Colonic mucosa (tissue), 4 donors: Measurements from ENCODE around the gene CLK4. TPM values are rescaled to one million over a fixed set of nuclear protein-coding genes. Genes with fewer than 3 reads are reported as not detected.

Source experiments
- DNase-seq: peaks from one replicate; pipeline ENCODE4 v3.0.0-alpha.2; 2020
- H3K27ac ChIP-seq: fragments of 200-600 bp; one replicate; pipeline ENCODE4 v1.8.0; 2021
- H3K27me3 ChIP-seq: fragments of 200-600 bp; one replicate; pipeline ENCODE4 v1.8.0; 2021
- H3K36me3 ChIP-seq: fragments of 200-600 bp; one replicate; pipeline ENCODE4 v1.8.0; 2021
- H3K4me1 ChIP-seq: fragments of 200-600 bp; one replicate; pipeline ENCODE4 v1.8.0; 2021; ENCODE audit warnings: mild to moderate bottlenecking
- H3K4me3 ChIP-seq: fragments of 200-600 bp; one replicate; pipeline ENCODE4 v1.8.0; 2021
- H3K9ac ChIP-seq, 2 donors: one replicate each; pipeline ENCODE4 v1.7.0; 2013; ENCODE audit warnings: control low read depth in 2 of 2, low read depth in 2 of 2, low read length in 2 of 2
- H3K9me3 ChIP-seq: fragments of 200-600 bp; one replicate; pipeline ENCODE4 v1.8.0; 2021
- intact Hi-C: fragments of 100-400 bp; cut with DNase I; formaldehyde crosslinking; loops from one replicate; pipeline ENCODE4 v1.14.1; 2022
- total RNA-seq, 2 donors: library from RNA; stranded (reverse); fragmentation: NEBNext Ultra II Directional in 1 of 2; extraction: Animal tissue kit (Norgen Biotek cat#: 25700) in 1 of 2; gene quantifications; one replicate each; pipeline ENCODE4 v1.2.1, GENCODE V29; 2021
- TF ChIP-seq, protein P1 (sequence below): fragments of 200-600 bp; IDR thresholded peaks from one replicate; pipeline ENCODE4 v1.8.0; 2022; ENCODE audit warnings: antibody characterized with exemption, mild to moderate bottlenecking
- donor health status: healthy.
- donor health status: DM: no; HTN: no; CAD: no.
- donor health status: DM: no; HTN: no; CAD: no.

CLK4 gene
- total RNA-seq, 2 donors from 2014 or later, result 13.8 to 15.0 TPM

DNA sequence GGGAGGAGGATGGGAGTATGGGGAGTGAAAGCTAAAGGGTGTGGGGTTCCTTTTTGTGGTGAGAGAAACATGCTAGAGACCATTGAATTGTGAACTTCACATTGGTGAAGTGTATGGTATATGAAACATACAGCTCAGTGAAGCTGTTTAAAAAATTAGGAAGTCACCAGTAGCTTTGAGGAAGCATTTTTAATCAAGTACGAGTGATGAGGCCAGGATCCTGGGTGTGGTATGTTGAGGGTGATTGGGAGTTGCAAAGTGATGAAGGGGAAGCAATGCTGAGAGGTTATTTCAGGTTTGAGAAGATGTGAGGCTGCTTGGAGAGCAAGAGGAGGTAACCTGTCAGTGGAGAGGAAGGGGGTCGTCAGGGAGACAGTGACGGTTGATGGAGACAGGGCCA lies 22.7 kb upstream of the CLK4 start:
- H3K27ac ChIP-seq, result no peak overlapping the region
- H3K4me1 ChIP-seq, result no peaks in the 10 kb centered on the region
- no peak for DNase-seq
- H3K4me3 ChIP-seq, result no peak overlapping the region
- H3K9me3 ChIP-seq, result no peaks in the 10 kb centered on the region
- intact Hi-C loops, result no loop called here
- TF ChIP-seq, protein P1, sequence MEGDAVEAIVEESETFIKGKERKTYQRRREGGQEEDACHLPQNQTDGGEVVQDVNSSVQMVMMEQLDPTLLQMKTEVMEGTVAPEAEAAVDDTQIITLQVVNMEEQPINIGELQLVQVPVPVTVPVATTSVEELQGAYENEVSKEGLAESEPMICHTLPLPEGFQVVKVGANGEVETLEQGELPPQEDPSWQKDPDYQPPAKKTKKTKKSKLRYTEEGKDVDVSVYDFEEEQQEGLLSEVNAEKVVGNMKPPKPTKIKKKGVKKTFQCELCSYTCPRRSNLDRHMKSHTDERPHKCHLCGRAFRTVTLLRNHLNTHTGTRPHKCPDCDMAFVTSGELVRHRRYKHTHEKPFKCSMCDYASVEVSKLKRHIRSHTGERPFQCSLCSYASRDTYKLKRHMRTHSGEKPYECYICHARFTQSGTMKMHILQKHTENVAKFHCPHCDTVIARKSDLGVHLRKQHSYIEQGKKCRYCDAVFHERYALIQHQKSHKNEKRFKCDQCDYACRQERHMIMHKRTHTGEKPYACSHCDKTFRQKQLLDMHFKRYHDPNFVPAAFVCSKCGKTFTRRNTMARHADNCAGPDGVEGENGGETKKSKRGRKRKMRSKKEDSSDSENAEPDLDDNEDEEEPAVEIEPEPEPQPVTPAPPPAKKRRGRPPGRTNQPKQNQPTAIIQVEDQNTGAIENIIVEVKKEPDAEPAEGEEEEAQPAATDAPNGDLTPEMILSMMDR, result no peak
- H3K27me3 ChIP-seq, result no peaks in the 10 kb centered on the region
- no peaks in the 10 kb centered on the region for H3K36me3 ChIP-seq
- no peak overlapping the region for H3K9ac ChIP-seq

DNA sequence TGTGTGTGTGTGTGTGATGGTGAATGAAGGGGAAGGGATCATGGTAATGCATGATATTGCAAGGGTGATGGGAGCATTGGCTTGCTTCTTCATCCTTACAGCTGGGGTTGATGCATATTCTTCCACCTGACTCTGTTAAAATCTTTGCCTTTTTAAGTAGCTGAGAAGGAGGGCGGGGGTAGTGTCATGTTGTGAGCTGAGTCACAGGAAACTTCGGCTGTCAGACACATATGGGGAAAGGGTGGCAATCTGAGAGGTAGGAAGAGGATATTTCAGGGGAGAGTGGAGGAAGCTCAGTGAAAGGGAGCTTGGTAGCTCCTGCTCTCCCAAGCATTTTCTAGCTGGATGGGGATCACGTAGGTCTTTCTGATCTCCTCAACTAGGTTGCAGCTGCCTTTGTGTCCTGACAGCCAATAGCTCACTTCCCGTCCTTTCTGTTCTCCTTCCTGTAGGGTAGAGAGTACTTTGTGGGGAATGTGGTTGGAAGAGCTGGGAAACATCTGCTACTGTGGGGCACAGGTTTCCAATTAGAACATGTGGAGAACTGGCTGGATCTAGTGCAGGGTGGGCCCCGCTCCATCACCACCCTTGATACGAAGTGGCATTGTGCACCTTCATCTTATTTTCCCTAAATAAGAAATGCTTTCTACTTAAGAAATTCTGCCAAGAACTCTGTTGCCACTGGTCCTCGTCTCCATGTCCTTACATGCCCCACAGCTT lies 18.1 kb upstream of the CLK4 start:
- H3K9ac ChIP-seq, result no peak overlapping the region
- no peak overlapping the region for H3K27ac ChIP-seq

DNA sequence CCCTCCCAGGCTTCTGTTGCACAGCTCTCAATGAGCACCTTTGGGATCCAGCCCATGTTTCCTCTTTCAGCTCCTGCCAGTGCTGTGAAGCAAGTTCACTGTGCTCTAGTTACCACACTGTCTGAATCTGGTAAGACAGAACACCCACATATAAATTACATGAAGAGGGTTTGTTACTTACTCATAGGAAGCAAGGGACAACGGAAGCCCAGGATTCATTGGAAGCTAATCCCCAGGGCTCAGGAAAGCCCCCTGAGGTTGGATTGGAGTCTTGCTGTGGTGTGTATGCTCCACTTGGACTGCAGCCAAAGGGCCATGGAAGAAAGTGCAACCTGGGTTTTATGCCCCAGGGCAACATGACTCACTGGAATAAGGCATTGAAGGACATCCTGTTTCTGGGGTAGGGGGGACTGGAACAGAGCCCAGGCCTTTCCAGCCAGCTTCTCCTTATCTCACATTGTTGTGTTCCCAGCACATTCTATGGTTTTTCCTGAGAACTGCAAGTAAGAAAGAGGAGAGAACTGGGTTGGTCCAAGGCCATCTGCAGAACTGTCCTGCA lies 15.6 kb upstream of the CLK4 start:
- H3K4me3 ChIP-seq, result no peak overlapping the region
- H3K4me1 ChIP-seq, result no peaks in the 10 kb centered on the region
- intact Hi-C loops, result no loop called here
- H3K9me3 ChIP-seq, result no peaks in the 10 kb centered on the region
- no peak overlapping the region for H3K27ac ChIP-seq
- no peaks in the 10 kb centered on the region for H3K36me3 ChIP-seq
- no peak overlapping the region for H3K9ac ChIP-seq
- no peak for DNase-seq
- TF ChIP-seq, protein P1, result no peak
- no peaks in the 10 kb centered on the region for H3K27me3 ChIP-seq

More for the DNA sequence above, 18.1 kb upstream of the CLK4 start:
- TF ChIP-seq, protein P1, result no peak
- Histone ChIP-seq H3K4me3 (no peak overlapping the region), H3K9me3 (no peaks in the 10 kb centered on the region), H3K27me3 (no peaks in the 10 kb centered on the region), H3K36me3 (no peaks in the 10 kb centered on the region), H3K4me1 (no peaks in the 10 kb centered on the region)
- DNase-seq, result no peak
- intact Hi-C loops, result no loop called here

DNA sequence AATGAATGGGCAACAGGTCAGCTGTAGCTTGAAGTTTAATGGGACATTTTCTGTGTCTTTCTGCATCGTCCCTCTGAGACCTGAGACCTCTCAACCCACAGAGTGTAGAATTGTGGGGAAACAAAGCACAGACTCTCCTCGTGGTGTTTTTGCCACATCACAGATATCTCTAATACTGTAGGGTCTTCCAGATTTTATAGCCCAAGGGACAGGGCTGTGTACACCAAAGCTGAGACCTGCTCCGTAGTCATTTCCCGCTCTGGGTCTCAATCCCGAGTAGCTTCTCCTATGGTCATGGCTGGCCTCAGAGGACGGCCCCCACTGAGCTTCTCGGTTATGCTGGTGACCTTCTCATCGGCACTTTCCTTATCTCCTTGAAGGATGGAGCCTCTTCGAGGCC lies 14.9 kb upstream of the CLK4 start:
- DNase-seq, result no peak
- Histone ChIP-seq H3K4me1 (no peaks in the 10 kb centered on the region), H3K9ac (no peak overlapping the region), H3K27me3 (no peaks in the 10 kb centered on the region), H3K27ac (no peak overlapping the region), H3K9me3 (no peaks in the 10 kb centered on the region), H3K36me3 (no peaks in the 10 kb centered on the region), H3K4me3 (no peak overlapping the region)
- TF ChIP-seq, protein P1, result no peak
- intact Hi-C loops, result no loop called here

DNA sequence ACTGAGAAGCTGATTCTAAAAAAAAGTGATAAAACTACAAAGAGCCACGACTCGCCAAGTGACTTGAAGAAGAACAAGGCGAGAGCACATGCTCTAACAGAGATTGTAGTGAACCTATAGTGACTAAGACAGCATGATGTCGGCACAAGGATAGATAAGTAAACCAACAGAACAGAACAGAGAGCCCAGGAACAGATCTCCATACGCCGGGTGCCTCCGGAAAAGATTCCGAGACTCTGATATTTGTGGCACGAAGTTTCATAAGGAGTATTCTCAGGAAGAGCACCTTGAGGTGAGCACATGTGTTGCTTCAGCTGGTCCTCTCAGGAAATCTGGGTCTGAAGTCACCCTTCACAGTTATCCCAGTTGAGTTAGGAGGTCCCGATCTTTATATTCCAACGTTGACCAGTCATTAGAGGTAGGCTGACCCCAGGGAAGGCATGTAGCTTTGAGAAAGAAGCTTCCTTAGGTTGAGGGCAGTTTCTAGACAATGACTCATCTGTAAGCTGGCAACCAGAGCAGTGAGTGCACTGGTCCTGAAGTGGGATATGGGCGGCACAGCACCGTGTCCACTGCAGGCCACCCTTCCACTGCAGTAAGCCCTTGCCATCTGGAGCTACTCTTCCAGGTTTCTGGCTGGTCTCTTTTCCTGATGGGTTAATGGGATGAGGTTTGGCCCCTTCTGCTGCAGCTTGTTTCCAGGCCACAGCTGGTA lies 13.6 kb upstream of the CLK4 start:
- no peaks in the 10 kb centered on the region for H3K4me1 ChIP-seq
- H3K9ac ChIP-seq, result no peak overlapping the region
- DNase-seq, result no peak
- H3K4me3 ChIP-seq, result no peak overlapping the region
- intact Hi-C loops, result no loop called here
- no peaks in the 10 kb centered on the region for H3K27me3 ChIP-seq
- TF ChIP-seq, protein P1, result no peak
- no peaks in the 10 kb centered on the region for H3K36me3 ChIP-seq
- H3K27ac ChIP-seq, result no peak overlapping the region
- no peaks in the 10 kb centered on the region for H3K9me3 ChIP-seq
